Subcutaneous abdominal adipose tissue (tissue), 5 donors: ENCODE results near the gene TPTE2.
"Not testable (repeated sequence)": the region's sequence is repeated elsewhere in the genome, so short reads cannot be mapped to it uniquely, and the experiment has no call there.

ENCODE experiments used
- H3K27ac ChIP-seq: one replicate; pipeline ENCODE4 v1.7.0; 2013; ENCODE audit warnings: low read depth, mild to moderate bottlenecking, inconsistent platforms, low read length, moderate library complexity
- H3K27me3 ChIP-seq, 5 donors: one replicate each; pipeline ENCODE4 v1.7.0; 2013; ENCODE audit warnings: low read length in 5 of 5, inconsistent platforms in 1 of 5; ENCODE audit not compliant: control insufficient read depth in 5 of 5, insufficient read depth in 4 of 5
- H3K36me3 ChIP-seq, 5 donors: one replicate each; pipeline ENCODE4 v1.7.0; 2013; ENCODE audit warnings: low read length in 5 of 5; ENCODE audit not compliant: control insufficient read depth in 5 of 5, insufficient read depth in 5 of 5
- H3K4me1 ChIP-seq, 5 donors: one replicate each; pipeline ENCODE4 v1.7.0; 2013; ENCODE audit warnings: low read length in 5 of 5, mild to moderate bottlenecking in 3 of 5, moderate library complexity in 1 of 5; ENCODE audit not compliant: control insufficient read depth in 5 of 5, insufficient read depth in 5 of 5
- H3K4me3 ChIP-seq, 5 donors: one replicate each; pipeline ENCODE4 v1.7.0; 2013; ENCODE audit warnings: low read length in 5 of 5, low read depth in 1 of 5
- H3K9ac ChIP-seq, 5 donors: one replicate each; pipeline ENCODE4 v1.7.0; 2013; ENCODE audit warnings: low read length in 5 of 5, mild to moderate bottlenecking in 4 of 5, moderate library complexity in 3 of 5
- H3K9me3 ChIP-seq, 5 donors: one replicate each; pipeline ENCODE4 v1.7.0; 2013; ENCODE audit warnings: low read length in 5 of 5; ENCODE audit not compliant: control insufficient read depth in 5 of 5
- donor health status: healthy.
- donor health status: healthy.
- donor health status: healthy.
- donor health status: healthy.
- donor health status: healthy.

TPTE2 gene

DNA sequence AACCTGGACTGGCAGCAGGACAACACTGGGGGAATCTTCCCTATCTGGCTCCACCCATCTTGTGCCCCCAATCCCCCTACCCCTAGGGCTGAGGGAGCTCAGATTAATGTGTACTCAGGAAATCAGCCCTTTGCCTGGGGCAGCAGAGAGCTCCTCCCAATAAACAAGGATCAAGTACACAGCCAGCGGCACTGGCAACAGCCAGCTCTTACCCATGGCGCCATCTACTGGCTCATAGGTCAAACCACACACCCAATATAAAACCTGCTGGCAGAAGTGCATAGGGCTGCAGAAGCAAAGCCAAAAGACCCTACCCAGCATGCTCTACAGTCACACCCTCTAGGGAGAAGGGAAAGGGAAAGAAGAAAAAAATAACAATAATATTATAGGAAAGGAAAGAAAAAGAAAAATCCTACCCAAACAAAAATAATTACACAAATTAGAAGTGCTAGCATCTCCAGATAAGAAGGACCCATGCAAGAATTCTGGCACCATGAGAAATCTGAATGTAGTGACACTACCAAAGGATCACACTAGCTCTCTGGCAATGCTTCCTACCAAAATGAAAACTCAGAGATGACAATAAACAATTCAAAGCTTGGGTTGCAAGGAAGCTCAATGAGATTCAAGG, 122.2 kb downstream of the TPTE2 start:
- not testable (repeated sequence) for H3K9ac ChIP-seq, H3K9me3 ChIP-seq, H3K36me3 ChIP-seq, H3K27me3 ChIP-seq, H3K27ac ChIP-seq, H3K4me3 ChIP-seq, H3K4me1 ChIP-seq

DNA sequence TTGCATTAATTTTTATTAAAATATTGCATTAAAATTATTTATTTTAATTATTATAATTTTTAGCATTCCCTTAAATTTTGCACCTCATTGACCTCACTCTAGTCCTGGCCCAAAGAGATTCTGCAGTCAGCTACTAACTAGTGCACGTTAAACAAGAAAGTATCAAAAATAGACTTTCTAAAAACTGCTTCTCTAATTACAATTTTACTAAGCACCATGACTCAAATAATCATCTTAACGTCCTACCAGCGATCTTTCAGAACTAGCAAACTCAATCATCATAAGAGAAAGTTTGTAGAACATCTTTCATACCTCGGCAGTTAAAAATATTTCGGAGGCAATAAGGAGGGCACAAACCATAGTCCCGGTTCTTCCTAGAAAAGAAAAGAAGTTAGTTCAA, 123.6 kb downstream of the TPTE2 start:
- not testable (repeated sequence) for H3K4me1 ChIP-seq, H3K27me3 ChIP-seq, H3K9ac ChIP-seq, H3K9me3 ChIP-seq, H3K4me3 ChIP-seq, H3K27ac ChIP-seq, H3K36me3 ChIP-seq

DNA sequence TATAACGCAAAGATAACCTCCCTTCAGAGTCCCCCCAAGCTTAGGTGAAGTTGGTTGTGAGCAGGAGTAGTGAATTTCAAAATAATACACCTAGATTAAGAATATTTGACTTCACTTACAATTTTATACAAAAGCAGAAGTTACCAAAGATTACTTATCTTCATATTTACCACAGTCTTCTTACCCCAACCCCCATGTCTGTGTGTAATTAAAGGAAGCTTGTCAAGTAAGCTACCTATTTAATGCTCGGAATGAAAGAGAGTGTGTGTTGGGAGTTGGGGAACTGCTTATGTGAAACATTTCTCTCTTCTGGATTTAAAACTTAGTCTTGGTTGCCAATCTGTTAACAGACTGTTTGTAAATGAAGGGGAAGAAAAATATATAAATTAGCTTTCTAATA, 139.1 kb downstream of the TPTE2 start:
- H3K9ac ChIP-seq, H3K4me1 ChIP-seq, H3K27ac ChIP-seq, H3K9me3 ChIP-seq, H3K4me3 ChIP-seq, H3K36me3 ChIP-seq, H3K27me3 ChIP-seq: not testable (repeated sequence)

- H3K27me3 ChIP-seq, H3K4me3 ChIP-seq, H3K27ac ChIP-seq, H3K36me3 ChIP-seq, H3K4me1 ChIP-seq, H3K9ac ChIP-seq: not testable (repeated sequence)
- peaks cover 0 to 21% (median 14%) of the 10 kb centered on the region in 5 donors for H3K9me3 ChIP-seq
These were observed 148.8 kb downstream of the TPTE2 start for GRCh38 chr13:19412494-19412893.

- H3K4me1 ChIP-seq, H3K27me3 ChIP-seq, H3K36me3 ChIP-seq, H3K9ac ChIP-seq, H3K4me3 ChIP-seq, H3K27ac ChIP-seq, H3K9me3 ChIP-seq: not testable (repeated sequence)
These were observed 178.4 kb downstream of the TPTE2 start for GRCh38 chr13:19382746-19383511.

- H3K36me3 ChIP-seq, result no peaks in the 10 kb centered on the region
- no peak overlapping the region for H3K4me3 ChIP-seq
- H3K9me3 ChIP-seq, result peaks cover 0 to 2% (median 0%) of the 10 kb centered on the region in 5 donors
- H3K9ac ChIP-seq, result no peak overlapping the region
- no peaks in the 10 kb centered on the region for H3K27me3 ChIP-seq
- H3K4me1 ChIP-seq, result no peaks in the 10 kb centered on the region
- no peak overlapping the region for H3K27ac ChIP-seq
These were observed 179.2 kb downstream of the TPTE2 start for GRCh38 chr13:19382111-19382510.
